SK-N-SH (cell line): ENCODE measurements around the gene POLR2J. TPM values are rescaled to one million over a fixed set of nuclear protein-coding genes. Genes with fewer than 3 reads are reported as not detected.

Experiments
- CTCF ChIA-PET: fragments of 300-600, 350-600 bp; formaldehyde crosslinking; extraction: SDS; loops from one replicate; lab custom pipeline; 2021; lab: Yijun Ruan, JAX
- POLR2A ChIA-PET: fragments of 350-600 bp; sonication (Branson Sonifier 250); formaldehyde crosslinking; extraction: SDS; loops from one replicate; lab custom pipeline; 2020; ENCODE audit warnings: antibody characterized with exemption, inconsistent platforms; lab: Yijun Ruan, JAX
- DNase-seq: peaks from one replicate; pipeline ENCODE4 v3.0.0; 2012
- H2AFZ ChIP-seq: fragments of 200-600 bp; sonication (generic); 2 replicates; pipeline ENCODE4 v1.8.1; 2016; ENCODE audit warnings: antibody characterized with exemption, mild to moderate bottlenecking, low read depth
- H3F3A ChIP-seq: fragments of 200-600 bp; sonication (generic); replicated peaks from 2 replicates; pipeline ENCODE3; 2016; ENCODE audit warnings: antibody characterized with exemption, mild to moderate bottlenecking; ENCODE audit not compliant: insufficient read depth
- H3K27ac ChIP-seq, 2 experiments: fragments of 200-500 bp in 1 of 2; fragments of 200-600 bp in 1 of 2; sonication (Bioruptor generic) in 1 of 2; sonication (generic), shearing (Covaris generic) in 1 of 2; 2 replicates each; pipeline versions ENCODE4 v1.5.1 to v1.6.1; 2014 to 2016; ENCODE audit warnings: low read depth in 2 of 2, inconsistent platforms in 1 of 2, low read length in 1 of 2, mild to moderate bottlenecking in 1 of 2, mixed read lengths in 1 of 2
- H3K27me3 ChIP-seq: fragments of 200-600 bp; sonication (generic), shearing (Covaris generic); 2 replicates; pipeline ENCODE4 v1.6.1; 2016; ENCODE audit warnings: mixed run types; ENCODE audit not compliant: insufficient read depth
- H3K36me3 ChIP-seq, 2 experiments: fragments of 200-500 bp in 1 of 2; fragments of 200-600 bp in 1 of 2; sonication (Bioruptor generic) in 1 of 2; sonication (generic) in 1 of 2; replicated peaks in 1 of 2; 2 replicates each; pipeline versions ENCODE3 to v1.5.1; 2014 to 2016; ENCODE audit warnings: low read length in 1 of 2, mild to moderate bottlenecking in 1 of 2; ENCODE audit not compliant: insufficient read depth in 2 of 2, control insufficient read depth in 1 of 2
- H3K4me1 ChIP-seq, 2 experiments: fragments of 200-500 bp in 1 of 2; fragments of 200-600 bp in 1 of 2; sonication (Bioruptor generic) in 1 of 2; sonication (generic), shearing (Covaris generic) in 1 of 2; 2 replicates each; pipeline versions ENCODE4 v1.5.1 to v1.6.1; 2014 to 2016; ENCODE audit warnings: low read depth in 1 of 2, low read length in 1 of 2, mixed run types in 1 of 2; ENCODE audit not compliant: insufficient read depth in 2 of 2, control insufficient read depth in 1 of 2
- H3K4me2 ChIP-seq: fragments of 200-600 bp; sonication (generic), shearing (Covaris generic); 2 replicates; pipeline ENCODE4 v1.6.1; 2017; ENCODE audit warnings: mixed run types
- H3K4me3 ChIP-seq, 2 experiments: fragments of 200-500 bp in 1 of 2; fragments of 200-600 bp in 1 of 2; sonication (Bioruptor generic) in 1 of 2; sonication (generic), shearing (Covaris generic) in 1 of 2; 2 replicates each; pipeline versions ENCODE4 v1.5.1 to v1.8.1; 2014 to 2016; ENCODE audit warnings: low read depth in 2 of 2, inconsistent platforms in 1 of 2, low read length in 1 of 2, mild to moderate bottlenecking in 1 of 2, mixed read lengths in 1 of 2, moderate library complexity in 1 of 2
- H3K79me2 ChIP-seq: fragments of 200-600 bp; sonication (generic); 2 replicates; pipeline ENCODE4 v1.8.1; 2017; ENCODE audit warnings: mild to moderate bottlenecking; ENCODE audit not compliant: insufficient read depth
- H3K9ac ChIP-seq: fragments of 200-600 bp; sonication (generic); 2 replicates; pipeline ENCODE4 v1.6.1; 2017; ENCODE audit warnings: mixed run types
- H3K9me2 ChIP-seq: fragments of 200-600 bp; sonication (generic); 2 replicates; pipeline ENCODE4 v1.6.1; 2017; ENCODE audit warnings: mixed run types
- H3K9me3 ChIP-seq: fragments of 200-600 bp; sonication (generic); 2 replicates; pipeline ENCODE4 v1.6.1; 2017; ENCODE audit warnings: mixed run types, mild to moderate bottlenecking, moderate library complexity
- H4K20me1 ChIP-seq: fragments of 200-600 bp; sonication (generic); 2 replicates; pipeline ENCODE4 v1.6.1; 2017; ENCODE audit warnings: mild to moderate bottlenecking, mixed run types; ENCODE audit not compliant: insufficient read depth
- CHD2 ChIP-seq: fragments of 150-350 bp; IDR thresholded peaks from 2 replicates; pipeline ENCODE4 v1.6.1; 2018; ENCODE audit warnings: low read length; ENCODE audit not compliant: partially characterized antibody
- CTCF ChIP-seq: fragments of 200-600 bp; sonication (generic); IDR thresholded peaks from 2 replicates; pipeline ENCODE4 v1.6.1; 2017; ENCODE audit warnings: antibody characterized with exemption, mild to moderate bottlenecking, moderate library complexity
- ELF1 ChIP-seq: IDR thresholded peaks from 2 replicates; pipeline ENCODE4 v1.4.0; 2012
- EP300 ChIP-seq, 2 experiments: IDR thresholded peaks; 2 replicates each; pipeline versions ENCODE4 v1.4.0 to v1.6.1; 2012; ENCODE audit warnings: borderline replicate concordance in 1 of 2, low read depth in 1 of 2, low read length in 1 of 2
- FOSL2 ChIP-seq: IDR thresholded peaks from 2 replicates; pipeline ENCODE4 v1.4.0; 2012; ENCODE audit warnings: low read depth, mild to moderate bottlenecking, moderate library complexity, borderline replicate concordance
- FOXM1 ChIP-seq: IDR thresholded peaks from 2 replicates; pipeline ENCODE4 v1.4.0; 2012; ENCODE audit warnings: low read depth, mild to moderate bottlenecking
- GABPA ChIP-seq: IDR thresholded peaks from 2 replicates; pipeline ENCODE4 v1.4.0; 2012; ENCODE audit warnings: low read depth, mild to moderate bottlenecking
- GATA2 ChIP-seq: sonication (generic); formaldehyde crosslinking; IDR thresholded peaks from 2 replicates; pipeline ENCODE4 v1.5.0; 2020; ENCODE audit warnings: mild to moderate bottlenecking, missing genetic modification reagents
- MXI1 ChIP-seq: IDR thresholded peaks from 2 replicates; pipeline ENCODE4 v1.6.1; 2012; ENCODE audit warnings: mild to moderate bottlenecking, low read depth, low read length, improper control_type of control experiment
- NFIC ChIP-seq: IDR thresholded peaks from 2 replicates; pipeline ENCODE4 v1.4.0; 2012; ENCODE audit warnings: borderline replicate concordance
- POLR2AphosphoS5 ChIP-seq: IDR thresholded peaks from 2 replicates; pipeline ENCODE4 v1.6.1; 2012; ENCODE audit warnings: low read depth, low read length
- RAD21 ChIP-seq: IDR thresholded peaks from 2 replicates; pipeline ENCODE4 v1.6.1; 2012; ENCODE audit warnings: mild to moderate bottlenecking, low read length
- REST ChIP-seq: IDR thresholded peaks from 2 replicates; pipeline ENCODE4 v1.6.1; 2012; ENCODE audit warnings: mild to moderate bottlenecking, low read depth, low read length, moderate library complexity
- SIN3A ChIP-seq: IDR thresholded peaks from 2 replicates; pipeline ENCODE4 v1.6.1; 2012; ENCODE audit warnings: low read depth, mild to moderate bottlenecking, low read length, moderate library complexity, borderline replicate concordance
- SMC3 ChIP-seq: IDR thresholded peaks from 2 replicates; pipeline ENCODE4 v1.6.1; 2012; ENCODE audit warnings: low read depth, low read length, improper control_type of control experiment
- TCF12 ChIP-seq: IDR thresholded peaks from 2 replicates; pipeline ENCODE4 v1.4.0; 2012
- TEAD4 ChIP-seq: IDR thresholded peaks from 2 replicates; pipeline ENCODE4 v1.4.0; 2012; ENCODE audit warnings: mild to moderate bottlenecking, borderline replicate concordance; ENCODE audit not compliant: insufficient read depth
- USF1 ChIP-seq: IDR thresholded peaks from 2 replicates; pipeline ENCODE4 v1.4.0; 2012; ENCODE audit warnings: low read depth, borderline replicate concordance
- YY1 ChIP-seq: IDR thresholded peaks from 2 replicates; pipeline ENCODE4 v1.4.0; 2012; ENCODE audit warnings: low read depth, mild to moderate bottlenecking
- WGBS: methylation state at CpG from one replicate; pipeline ENCODE4 v1.1.6; 2017; ENCODE audit warnings: low lambda C conversion rate; 5-methylcytosine and 5-hydroxymethylcytosine counted together
- polyA plus RNA-seq, 3 experiments: library from polyadenylated mRNA; depleted of rRNA; stranded (reverse); fragments of >200 nt; gene quantifications; 2 replicates each; pipeline ENCODE4 v1.2.3, GENCODE V29; 2012
- TF ChIP-seq, protein P1 (sequence below): IDR thresholded peaks from 2 replicates; pipeline ENCODE4 v1.4.0; 2012; ENCODE audit warnings: low read depth

POLR2J gene
- polyA plus RNA-seq, 1 of the 3 experiments (the other 2 are of a cell fraction), result 299 TPM

GRCh38 chr7:102451371-102452054, 27.2 kb downstream of the POLR2J start (continued):
- TF ChIP-seq USF1 (peak; percentile 57; the same call in 1 of the 2 replicates), MXI1 (peak; percentile 95), RAD21 (peak; percentile 68), TEAD4 (no peak), EP300 (IDR thresholded peaks at IDR 0.05; ENCODE audit: borderline replicate concordance in 1 of 2, low read depth in 1 of 2, low read length in 1 of 2) (peak in 1 of 2 experiments; percentile 36; a peak in 1 of 4 replicates), FOSL2 (no peak)
- TF ChIP-seq, protein P1, sequence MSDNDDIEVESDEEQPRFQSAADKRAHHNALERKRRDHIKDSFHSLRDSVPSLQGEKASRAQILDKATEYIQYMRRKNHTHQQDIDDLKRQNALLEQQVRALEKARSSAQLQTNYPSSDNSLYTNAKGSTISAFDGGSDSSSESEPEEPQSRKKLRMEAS, result no peak

GRCh38 chr7:102450242-102450641, 28.5 kb downstream of the POLR2J start:
- no peaks in the 10 kb centered on the region for H3K9me2 ChIP-seq
- H4K20me1 ChIP-seq, result no peaks in the 10 kb centered on the region
- no peak for DNase-seq
- ChIA-PET CTCF (interaction anchor here (1.1 to 5.5 kb wide), 12 partner anchors 10 to 180 kb away, joined by 3 to 40 read pairs (median 12); partner anchors contain the start of gene ALKBH4), POLR2A (interaction anchor here (0.6 kb wide), 1 partner anchor 55 kb away, joined by 3 read pairs; the partner anchor contains the start of gene PRKRIP1)
- H3K9ac ChIP-seq, result no peak overlapping the region
- H3K79me2 ChIP-seq, result no peaks in the 10 kb centered on the region; the same call in 1 of the 2 replicates
- whole genome bisulfite sequencing, result 79% methylated on average over 4 of the region's 6 CpGs
- no peaks in the 10 kb centered on the region for H3K27me3 ChIP-seq
- no peak overlapping the region for H2AFZ ChIP-seq
- H3K27ac ChIP-seq, result no peak overlapping the region; a peak in 1 of 4 replicates
- TF ChIP-seq ELF1, result no peak
- no peak for TF ChIP-seq POLR2AphosphoS5
- TF ChIP-seq SMC3, result peak; percentile 41; the same call in 1 of the 2 replicates
- TF ChIP-seq GABPA, result no peak
- TF ChIP-seq CTCF, result peak; percentile 40
- TF ChIP-seq TEAD4, result no peak
- TF ChIP-seq, protein P1, result no peak
- TF ChIP-seq FOXM1, result no peak
- no peak for TF ChIP-seq NFIC
- TF ChIP-seq YY1, result no peak
- TF ChIP-seq TCF12, result no peak
- TF ChIP-seq USF1, result no peak
- no peak for TF ChIP-seq SIN3A
- TF ChIP-seq CHD2, result no peak
- no peak for TF ChIP-seq GATA2 (CRISPR knock-in tag)
- peak; percentile 52 for TF ChIP-seq RAD21
- TF ChIP-seq REST, result no peak
- no peaks in the 10 kb centered on the region for H3K9me3 ChIP-seq
- peaks cover 17% of the 10 kb centered on the region for H3F3A ChIP-seq
- H3K4me3 ChIP-seq, result no peak overlapping the region
- H3K36me3 ChIP-seq, result peaks cover 18 to 27% of the 10 kb centered on the region in 2 experiments
- peaks cover 0 to 10% of the 10 kb centered on the region in 2 experiments; a peak in 1 of 4 replicates for H3K4me1 ChIP-seq
- H3K4me2 ChIP-seq, result no peak overlapping the region
